HCT116 (cell line): ENCODE measurements around the gene SHCBP1L.

Source experiments
- CEBPB ChIP-seq: IDR thresholded peaks from 2 replicates; pipeline ENCODE4 v1.6.1; 2012; ENCODE audit warnings: low read depth
- CTCF ChIP-seq, 3 experiments: fragments of 200-600 bp in 1 of 3; sonication (generic) in 1 of 3; IDR thresholded peaks in 2 of 3; conservative IDR thresholded peaks in 1 of 3; 2 replicates each; pipeline ENCODE4 v1.5.1; 2012 to 2017; ENCODE audit warnings: low read depth in 2 of 3, low read length in 2 of 3, antibody characterized with exemption in 1 of 3, borderline replicate concordance in 1 of 3, control low read depth in 1 of 3, mild to moderate bottlenecking in 1 of 3, mixed read lengths in 1 of 3, mixed run types in 1 of 3, moderate library complexity in 1 of 3; ENCODE audit not compliant: insufficient read depth in 1 of 3
- EZH2phosphoT487 ChIP-seq: fragments of 200-600 bp; IDR thresholded peaks from 2 replicates; pipeline ENCODE4 v1.6.1; 2018; ENCODE audit warnings: antibody characterized with exemption, borderline replicate concordance

GRCh38 chr1:182957902-182958395 is 5.0 kb upstream of the SHCBP1L start:
- no peak for TF ChIP-seq EZH2phosphoT487
- no peak for TF ChIP-seq CTCF (IDR thresholded peaks at IDR 0.05 in 2 of 3, conservative IDR thresholded peaks at IDR 0.05 in 1 of 3; ENCODE audit: borderline replicate concordance in 1 of 3, insufficient read depth in 1 of 3, low read depth in 2 of 3, low read length in 2 of 3)
- TF ChIP-seq CEBPB = no peak
